HG03439 (cell line): Measurements from ENCODE around the gene ZNF154.

Experiments
- ATAC-seq: cut with Tn5 transposase; IDR thresholded peaks from one replicate; pipeline ENCODE4 v1.9.1; 2021; ENCODE audit warnings: mild to moderate bottlenecking, moderate library complexity; ENCODE audit not compliant: unreplicated experiment

Gene ZNF154

GRCh38 chr19:57682226-57682766 lies 26.7 kb downstream of the ZNF154 start:
- no peak for ATAC-seq

GRCh38 chr19:57675881-57676280 lies 33.1 kb downstream of the ZNF154 start:
- ATAC-seq, result no peak

GRCh38 chr19:57672466-57672865 lies 36.5 kb downstream of the ZNF154 start:
- ATAC-seq, result no peak

GRCh38 chr19:57671124-57671895 lies 37.7 kb downstream of the ZNF154 start:
- no peak for ATAC-seq

GRCh38 chr19:57668635-57669034 lies 40.4 kb downstream of the ZNF154 start, which contains the start of gene ZSCAN4:
Gene ZSCAN4 (plus strand): TSS chr19:57668935. CDS start chr19:57676146, 7,211 bp downstream.
- no peak for ATAC-seq

GRCh38 chr19:57667228-57667627 lies 41.8 kb downstream of the ZNF154 start:
- ATAC-seq, result no peak

GRCh38 chr19:57665261-57665806 lies 43.7 kb downstream of the ZNF154 start:
- ATAC-seq, result no peak

GRCh38 chr19:57664269-57665127 lies 44.5 kb downstream of the ZNF154 start:
- no peak for ATAC-seq

- ATAC-seq, result no peak
Measured at GRCh38 chr19:57656346-57656745, 52.7 kb downstream of the ZNF154 start.

GRCh38 chr19:57655443-57655842 lies 53.6 kb downstream of the ZNF154 start:
- ATAC-seq, result no peak

- ATAC-seq, result no peak
Measured at GRCh38 chr19:57653689-57654088, 55.3 kb downstream of the ZNF154 start.

GRCh38 chr19:57651654-57651996 lies 57.4 kb downstream of the ZNF154 start:
- ATAC-seq, result no peak

- ATAC-seq, result no peak
Measured at GRCh38 chr19:57648331-57649003, 60.5 kb downstream of the ZNF154 start.
